Keratinocyte (primary cell): Measurements from ENCODE around the gene FAM117A. TPM values are rescaled to one million over a fixed set of nuclear protein-coding genes. Genes with fewer than 3 reads are reported as not detected.
"Not testable (repeated sequence)": the region's sequence is repeated elsewhere in the genome, so short reads cannot be mapped to it uniquely, and the experiment has no call there.

Experiments used
- DNase-seq: peaks from one replicate; pipeline ENCODE4 v3.0.0-alpha.2; 2011; ENCODE audit warnings: low read depth, missing footprints, low spot score
- FAIRE-seq: peaks from 2 replicates; lab custom pipeline; 2011; peaks lifted over from hg19 to GRCh38; lab: Jason Lieb, UNC
- H2AFZ ChIP-seq: 2 replicates; pipeline ENCODE4 v1.6.0; 2012; ENCODE audit warnings: low read length, control low read depth, inconsistent platforms; ENCODE audit not compliant: control insufficient read depth
- H3K27ac ChIP-seq: 2 replicates; pipeline ENCODE4 v1.5.1; 2011; ENCODE audit warnings: low read length; ENCODE audit not compliant: control insufficient read depth, insufficient read depth
- H3K27me3 ChIP-seq: 3 replicates; pipeline ENCODE4 v1.6.0; 2011; ENCODE audit warnings: low read length; ENCODE audit not compliant: control insufficient read depth, insufficient read depth; ENCODE audit errors: extremely low read depth
- H3K36me3 ChIP-seq, 2 experiments: 2 replicates in 1 of 2; 3 replicates in 1 of 2; pipeline ENCODE4 v1.5.1; 2011; ENCODE audit warnings: low read length in 2 of 2, mild to moderate bottlenecking in 1 of 2; ENCODE audit not compliant: control insufficient read depth in 2 of 2, insufficient read depth in 2 of 2; ENCODE audit errors: extremely low read depth in 1 of 2
- H3K4me1 ChIP-seq: 3 replicates; pipeline ENCODE4 v1.5.1; 2011; ENCODE audit warnings: low read length; ENCODE audit not compliant: control insufficient read depth, insufficient read depth; ENCODE audit errors: extremely low read depth
- H3K4me2 ChIP-seq: 3 replicates; pipeline ENCODE4 v1.6.0; 2011; ENCODE audit warnings: low read depth, low read length; ENCODE audit not compliant: control insufficient read depth, insufficient read depth; ENCODE audit errors: extremely low read depth
- H3K4me3 ChIP-seq, 3 experiments: fragments of 200-600 bp in 1 of 3; sonication (generic) in 1 of 3; 2 replicates in 2 of 3; 3 replicates in 1 of 3; pipeline ENCODE4 v1.5.1; 2011 to 2016; ENCODE audit warnings: low read length in 3 of 3, mild to moderate bottlenecking in 3 of 3, control low read depth in 2 of 3, inconsistent platforms in 1 of 3, low read depth in 1 of 3, mixed read lengths in 1 of 3, mixed run types in 1 of 3, moderate library complexity in 1 of 3; ENCODE audit not compliant: control insufficient read depth in 2 of 3, insufficient read depth in 2 of 3; ENCODE audit errors: extremely low read depth in 1 of 3
- H3K79me2 ChIP-seq: 2 replicates; pipeline ENCODE4 v1.6.0; 2012; ENCODE audit warnings: low read length; ENCODE audit not compliant: control insufficient read depth, insufficient read depth
- H3K9ac ChIP-seq: 3 replicates; pipeline ENCODE4 v1.6.0; 2011; ENCODE audit warnings: low read length; ENCODE audit not compliant: control insufficient read depth, insufficient read depth; ENCODE audit errors: extremely low read depth
- H3K9me1 ChIP-seq: 3 replicates; pipeline ENCODE4 v1.6.0; 2011; ENCODE audit warnings: low read length; ENCODE audit not compliant: control insufficient read depth, insufficient read depth; ENCODE audit errors: extremely low read depth
- H3K9me3 ChIP-seq: 2 replicates; pipeline ENCODE4 v1.5.1; 2012; ENCODE audit warnings: low read depth, low read length; ENCODE audit not compliant: control insufficient read depth
- H4K20me1 ChIP-seq: 3 replicates; pipeline ENCODE4 v1.6.0; 2011; ENCODE audit warnings: low read length; ENCODE audit not compliant: control insufficient read depth, insufficient read depth; ENCODE audit errors: extremely low read depth
- CTCF ChIP-seq, 3 experiments: IDR thresholded peaks in 1 of 3; conservative IDR thresholded peaks in 1 of 3; optimal IDR thresholded peaks in 1 of 3; 2 replicates in 2 of 3; 3 replicates in 1 of 3; pipeline versions ENCODE3 to v1.5.1; 2011; ENCODE audit warnings: low read length in 3 of 3, mild to moderate bottlenecking in 3 of 3, moderate library complexity in 2 of 3, control low read depth in 1 of 3, inconsistent platforms in 1 of 3; ENCODE audit not compliant: insufficient read depth in 2 of 3; ENCODE audit errors: extremely low read depth in 1 of 3
- EZH2 ChIP-seq: IDR thresholded peaks from one replicate; pipeline ENCODE4 v1.6.1; 2012; ENCODE audit warnings: inconsistent platforms, mild to moderate bottlenecking, low read length, moderate library complexity
- dilution Hi-C: fragments of 300-500 bp; cut with MboI; formaldehyde crosslinking; loops from one replicate; pipeline ENCODE4 v1.7.0; 2020; ENCODE audit warnings: low sequenced_read_pairs; ENCODE audit not compliant: extremely low pct_ligation_motif_present
- polyA plus RNA-seq, 5 experiments: library from polyadenylated mRNA; depleted of rRNA in 3 of 5; stranded (reverse) in 3 of 5; stranded (forward) in 1 of 5; unstranded in 1 of 5; fragments of >200 nt; gene quantifications; 1 replicate in 1 of 5; 2 replicates in 3 of 5; 3 replicates in 1 of 5; pipeline versions ENCODE4 v1.2.1 to v1.2.3, GENCODE V29; 2011 to 2012; ENCODE audit warnings: missing spikeins in 2 of 5, low read depth in 1 of 5, low replicate concordance in 1 of 5

The FAM117A gene
- polyA plus RNA-seq, 1 donor (not counting 4 experiments of a cell fraction or from before 2014, with no cell fraction given) = 4.7 TPM

GRCh38 chr17:49759203-49759602, 4.7 kb downstream of the FAM117A start:
- dilution Hi-C loops = no loop called here
- no peak for TF ChIP-seq EZH2
- TF ChIP-seq CTCF (optimal IDR thresholded peaks at IDR 0.05 in 1 of 3, IDR thresholded peaks at IDR 0.05 in 1 of 3, conservative IDR thresholded peaks at IDR 0.05 in 1 of 3; ENCODE audit: extremely low read depth in 1 of 3, insufficient read depth in 2 of 3, low read length in 3 of 3) = no peak

GRCh38 chr17:49758464-49759010, 5.4 kb downstream of the FAM117A start:
- H3K36me3 ChIP-seq, H3K79me2 ChIP-seq, H3K27ac ChIP-seq, H3K9me1 ChIP-seq, H3K4me2 ChIP-seq, DNase-seq, H3K9me3 ChIP-seq, H3K27me3 ChIP-seq, H3K4me3 ChIP-seq, dilution Hi-C loops, H3K9ac ChIP-seq, H4K20me1 ChIP-seq, H2AFZ ChIP-seq: not testable (repeated sequence)
- FAIRE-seq = peak; percentile 34
- H3K4me1 ChIP-seq = peaks cover 12% of the 10 kb centered on the region

More at GRCh38 chr17:49759203-49759602, 4.7 kb downstream of the FAM117A start:
- H3K9me3 ChIP-seq = no peaks in the 10 kb centered on the region
- no peak for FAIRE-seq
- no peaks in the 10 kb centered on the region for H3K9me1 ChIP-seq
- H3K4me3 ChIP-seq = no peak overlapping the region
- H2AFZ ChIP-seq = no peak overlapping the region
- H3K27ac ChIP-seq = no peak overlapping the region
- H3K27me3 ChIP-seq = no peaks in the 10 kb centered on the region
- no peaks in the 10 kb centered on the region for H3K79me2 ChIP-seq
- H3K4me1 ChIP-seq = peaks cover 12% of the 10 kb centered on the region
- no peak overlapping the region for H3K9ac ChIP-seq
- H4K20me1 ChIP-seq = no peaks in the 10 kb centered on the region
- no peak overlapping the region for H3K4me2 ChIP-seq
- H3K36me3 ChIP-seq = no peaks in the 10 kb centered on the region
- DNase-seq = no peak
